Measurements from ENCODE around the gene KIAA0753. TPM values are rescaled to one million over a fixed set of nuclear protein-coding genes. Genes with fewer than 3 reads are reported as not detected.

The KIAA0753 gene
- total and polyA plus RNA-seq, 2 of the 4 experiments (the other 2 are of a cell fraction), result 10.2 to 17.6 TPM

DNA sequence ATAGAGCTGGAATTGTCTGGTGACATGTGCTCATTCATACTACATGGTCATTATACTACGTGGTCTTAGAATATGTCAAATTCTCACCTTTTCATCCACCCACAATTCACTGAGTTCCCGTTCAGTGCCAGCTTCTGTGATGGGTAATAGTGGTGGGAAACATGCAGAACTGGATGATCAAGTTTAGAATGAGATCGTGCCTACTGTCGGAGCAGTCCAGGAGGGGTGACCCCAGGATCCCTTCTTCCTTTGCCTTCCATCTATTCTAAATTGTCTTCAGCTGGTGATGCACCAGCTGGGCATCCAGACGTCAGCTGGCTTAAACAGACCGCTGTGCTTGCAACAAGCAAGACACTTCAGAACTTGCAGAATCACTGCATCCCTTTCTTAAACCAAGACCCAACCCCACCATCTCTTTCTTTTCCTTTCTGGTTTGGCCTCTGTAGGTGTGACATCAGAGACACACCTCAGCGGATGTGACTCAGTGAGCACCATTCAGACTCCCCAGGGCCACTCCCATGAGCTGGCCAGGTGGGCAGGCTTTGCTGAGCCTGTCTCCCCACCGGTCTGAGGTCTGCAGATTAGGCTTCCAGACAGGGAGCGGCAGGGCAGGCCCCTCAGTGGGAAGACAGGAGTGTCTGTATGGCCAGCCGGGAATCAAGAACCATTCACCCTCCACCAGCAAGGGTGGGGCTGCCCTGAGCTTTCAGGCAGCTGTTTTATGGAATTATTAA is 29.1 kb upstream of the KIAA0753 start:
- no peak overlapping the region for H2BK120ac ChIP-seq (ENCODE audit: low read depth, low read length)
- dilution Hi-C loops (cut with HindIII; ENCODE audit: low sequenced_read_pairs, unreplicated experiment), result no loop called here
- BruUV-seq (replicated peaks), result no TSS peak

More for the DNA sequence above, 29.1 kb upstream of the KIAA0753 start:
- TF ChIP-seq FOS (IDR thresholded peaks at IDR 0.05; ENCODE audit: low read depth, low read length), result no peak
- TF ChIP-seq RCOR1 (IDR thresholded peaks at IDR 0.05; ENCODE audit: insufficient replicate concordance, low read length), result no peak
- no peak for TF ChIP-seq MAZ (IDR thresholded peaks at IDR 0.05; ENCODE audit: borderline replicate concordance, low read depth, low read length)
- no peak for TF ChIP-seq MAFK (IDR thresholded peaks at IDR 0.05; ENCODE audit: low read depth, low read length)
- no peak for TF ChIP-seq RAD21 (IDR thresholded peaks at IDR 0.05; ENCODE audit: low read length)
- no peak for TF ChIP-seq MXI1 (IDR thresholded peaks at IDR 0.05; ENCODE audit: borderline replicate concordance, low read depth, low read length)
- TF ChIP-seq, protein P1, sequence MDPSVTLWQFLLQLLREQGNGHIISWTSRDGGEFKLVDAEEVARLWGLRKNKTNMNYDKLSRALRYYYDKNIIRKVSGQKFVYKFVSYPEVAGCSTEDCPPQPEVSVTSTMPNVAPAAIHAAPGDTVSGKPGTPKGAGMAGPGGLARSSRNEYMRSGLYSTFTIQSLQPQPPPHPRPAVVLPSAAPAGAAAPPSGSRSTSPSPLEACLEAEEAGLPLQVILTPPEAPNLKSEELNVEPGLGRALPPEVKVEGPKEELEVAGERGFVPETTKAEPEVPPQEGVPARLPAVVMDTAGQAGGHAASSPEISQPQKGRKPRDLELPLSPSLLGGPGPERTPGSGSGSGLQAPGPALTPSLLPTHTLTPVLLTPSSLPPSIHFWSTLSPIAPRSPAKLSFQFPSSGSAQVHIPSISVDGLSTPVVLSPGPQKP (IDR thresholded peaks at IDR 0.05; ENCODE audit: borderline replicate concordance, low read depth, low read length), result no peak
- TF ChIP-seq CEBPB (IDR thresholded peaks at IDR 0.05; ENCODE audit: low read depth, low read length), result no peak
- no peak overlapping the region for H3K14ac ChIP-seq (replicated peaks; ENCODE audit: low read depth, low read length)
- no peak overlapping the region for H4K5ac ChIP-seq (ENCODE audit: low read depth, low read length)
- H3K23ac ChIP-seq (ENCODE audit: low read depth, low read length), result no peak overlapping the region
- H2AK5ac ChIP-seq (ENCODE audit: low read depth, low read length), result no peak overlapping the region
- no peak overlapping the region for H2AK9ac ChIP-seq (replicated peaks; ENCODE audit: low read depth, low read length, poor library complexity)
- H3K9me1 ChIP-seq (ENCODE audit: insufficient read depth, low read length), result no peaks in the 10 kb centered on the region
- no peaks in the 10 kb centered on the region for H3K36me3 ChIP-seq (ENCODE audit: control insufficient read depth, insufficient read depth, low read length)
- no peak overlapping the region for H3K18ac ChIP-seq (ENCODE audit: low read depth, low read length)
- H2AFZ ChIP-seq (replicated peaks; ENCODE audit: low read length, poor library complexity), result no peak overlapping the region
- H3K9ac ChIP-seq (ENCODE audit: low read depth, low read length), result no peak overlapping the region
- H3K4ac ChIP-seq (ENCODE audit: low read depth, low read length), result no peak overlapping the region
- H3K27ac ChIP-seq (ENCODE audit: insufficient read depth, low read length), result no peak overlapping the region
- no peak overlapping the region for H3K4me3 ChIP-seq (ENCODE audit: insufficient read depth, low read depth, low read length)
- CTCF ChIA-PET, result interaction anchor here (1.1 kb wide), 1 partner anchor 174 kb away, joined by 4 read pairs; no protein-coding TSS in a partner anchor
- H3K9me3 ChIP-seq (ENCODE audit: control insufficient read depth, insufficient read depth, low read length), result no peaks in the 10 kb centered on the region
- no peaks in the 10 kb centered on the region for H3K4me1 ChIP-seq (ENCODE audit: control insufficient read depth, insufficient read depth, low read length)
- H2BK15ac ChIP-seq (ENCODE audit: low read depth, low read length), result no peak overlapping the region
- no peak overlapping the region for H3K56ac ChIP-seq (ENCODE audit: extremely low read depth, insufficient read depth, low read length)
- intact Hi-C loops (cut with micrococcal nuclease), result loop anchor here (10.0 kb wide), 1 partner anchor 85 kb away; the partner anchor contains the start of gene XAF1
- DNase-seq (no peak), ATAC-seq (ENCODE audit: low read depth) (no peak)
- POLR2A ChIA-PET (ENCODE audit: unreplicated experiment), result no interaction called here
- WGBS, 2 experiments (ENCODE audit: extremely low coverage in 2 of 2, insufficient read length in 1 of 2), result no CpG with 5 or more reads among the region's 10 CpGs
- H3K4me2 ChIP-seq (ENCODE audit: low read depth, low read length), result no peak overlapping the region
- H4K8ac ChIP-seq (ENCODE audit: low read depth in 2 of 2, low read length in 2 of 2), result no peak overlapping the region
- H2BK20ac ChIP-seq (ENCODE audit: low read depth, low read length), result no peak overlapping the region
- H4K91ac ChIP-seq (ENCODE audit: insufficient read depth, low read depth, low read length), result no peak overlapping the region
- no peaks in the 10 kb centered on the region for H3K79me1 ChIP-seq (ENCODE audit: low read depth in 1 of 2, low read length in 2 of 2)
- peaks cover 21% of the 10 kb centered on the region for H3K27me3 ChIP-seq (ENCODE audit: control insufficient read depth, insufficient read depth, low read length)
- in situ Hi-C loops (cut with MboI; ENCODE audit: low sequenced_read_pairs), result loop anchor here (10.0 kb wide), 3 partner anchors 125 to 345 kb away; partner anchors contain the start of genes RNASEK and TEKT1
- H2BK5ac ChIP-seq (ENCODE audit: low read depth, low read length, poor library complexity, severe bottlenecking), result no peak overlapping the region
- no peaks in the 10 kb centered on the region for H4K20me1 ChIP-seq (ENCODE audit: insufficient read depth, low read length)
